ENCODE measurements around the gene NDUFA1. TPM values are rescaled to one million over a fixed set of nuclear protein-coding genes. Genes with fewer than 3 reads are reported as not detected.
A peak's percentile ranks its signal among the peaks of the same experiment; 100 is the strongest.

NDUFA1 gene
- total and polyA plus RNA-seq, 9 of the 15 experiments (the other 6 are each of a cell fraction or from before 2014, with no cell fraction given), result 162 to 1,285 (median 383) TPM

DNA sequence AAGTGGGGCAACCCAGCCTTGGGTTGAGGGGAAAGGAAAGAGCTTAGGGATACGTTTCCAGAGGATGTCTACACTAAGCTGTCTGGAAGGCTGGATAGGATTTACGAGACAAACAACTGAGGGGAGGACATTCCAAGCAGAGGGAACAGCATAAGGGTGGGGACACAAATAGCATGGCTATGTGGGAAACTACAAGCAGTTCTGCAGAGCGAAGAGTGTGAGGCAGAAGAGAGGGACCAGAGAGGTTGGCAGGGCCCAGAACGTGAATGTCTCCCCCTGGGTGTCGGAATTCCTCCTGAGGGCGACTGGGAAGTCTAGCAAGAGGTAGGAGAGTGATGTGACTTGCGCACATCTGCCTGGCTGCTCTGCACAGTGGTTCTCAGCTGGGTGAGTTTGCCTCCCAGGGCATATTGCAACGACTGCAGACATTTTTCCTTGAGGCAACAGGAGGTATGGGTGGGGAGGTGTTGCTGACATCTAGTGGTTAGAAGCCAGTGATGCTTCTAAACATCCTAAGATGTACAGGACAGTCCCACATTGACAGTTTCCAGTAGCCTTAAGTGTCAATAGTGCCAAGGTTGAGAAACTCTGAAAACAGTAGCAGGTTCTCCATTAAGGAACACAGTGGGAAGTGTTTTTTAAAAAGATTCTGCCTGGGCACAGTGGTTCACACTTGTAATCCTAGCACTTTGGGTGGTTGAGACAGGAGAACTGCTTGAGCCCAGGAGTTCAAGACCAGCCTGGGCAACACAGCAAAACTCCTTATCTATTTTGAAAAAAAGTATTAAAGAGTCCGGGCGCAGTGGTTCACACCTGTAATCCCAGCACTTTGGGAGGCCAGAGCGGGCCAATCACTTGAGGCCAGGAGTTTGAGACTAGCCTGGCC lies 9.2 kb downstream of the NDUFA1 start (continued):
- TF ChIP-seq, protein P1, sequence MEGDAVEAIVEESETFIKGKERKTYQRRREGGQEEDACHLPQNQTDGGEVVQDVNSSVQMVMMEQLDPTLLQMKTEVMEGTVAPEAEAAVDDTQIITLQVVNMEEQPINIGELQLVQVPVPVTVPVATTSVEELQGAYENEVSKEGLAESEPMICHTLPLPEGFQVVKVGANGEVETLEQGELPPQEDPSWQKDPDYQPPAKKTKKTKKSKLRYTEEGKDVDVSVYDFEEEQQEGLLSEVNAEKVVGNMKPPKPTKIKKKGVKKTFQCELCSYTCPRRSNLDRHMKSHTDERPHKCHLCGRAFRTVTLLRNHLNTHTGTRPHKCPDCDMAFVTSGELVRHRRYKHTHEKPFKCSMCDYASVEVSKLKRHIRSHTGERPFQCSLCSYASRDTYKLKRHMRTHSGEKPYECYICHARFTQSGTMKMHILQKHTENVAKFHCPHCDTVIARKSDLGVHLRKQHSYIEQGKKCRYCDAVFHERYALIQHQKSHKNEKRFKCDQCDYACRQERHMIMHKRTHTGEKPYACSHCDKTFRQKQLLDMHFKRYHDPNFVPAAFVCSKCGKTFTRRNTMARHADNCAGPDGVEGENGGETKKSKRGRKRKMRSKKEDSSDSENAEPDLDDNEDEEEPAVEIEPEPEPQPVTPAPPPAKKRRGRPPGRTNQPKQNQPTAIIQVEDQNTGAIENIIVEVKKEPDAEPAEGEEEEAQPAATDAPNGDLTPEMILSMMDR (IDR thresholded peaks at IDR 0.05 in 2 of 3, conservative IDR thresholded peaks at IDR 0.05 in 1 of 3; ENCODE audit: insufficient read depth in 2 of 3, low read depth in 1 of 3, low read length in 3 of 3), result peak; percentile 68 to 78 (median 73)
- TF ChIP-seq, protein P2, sequence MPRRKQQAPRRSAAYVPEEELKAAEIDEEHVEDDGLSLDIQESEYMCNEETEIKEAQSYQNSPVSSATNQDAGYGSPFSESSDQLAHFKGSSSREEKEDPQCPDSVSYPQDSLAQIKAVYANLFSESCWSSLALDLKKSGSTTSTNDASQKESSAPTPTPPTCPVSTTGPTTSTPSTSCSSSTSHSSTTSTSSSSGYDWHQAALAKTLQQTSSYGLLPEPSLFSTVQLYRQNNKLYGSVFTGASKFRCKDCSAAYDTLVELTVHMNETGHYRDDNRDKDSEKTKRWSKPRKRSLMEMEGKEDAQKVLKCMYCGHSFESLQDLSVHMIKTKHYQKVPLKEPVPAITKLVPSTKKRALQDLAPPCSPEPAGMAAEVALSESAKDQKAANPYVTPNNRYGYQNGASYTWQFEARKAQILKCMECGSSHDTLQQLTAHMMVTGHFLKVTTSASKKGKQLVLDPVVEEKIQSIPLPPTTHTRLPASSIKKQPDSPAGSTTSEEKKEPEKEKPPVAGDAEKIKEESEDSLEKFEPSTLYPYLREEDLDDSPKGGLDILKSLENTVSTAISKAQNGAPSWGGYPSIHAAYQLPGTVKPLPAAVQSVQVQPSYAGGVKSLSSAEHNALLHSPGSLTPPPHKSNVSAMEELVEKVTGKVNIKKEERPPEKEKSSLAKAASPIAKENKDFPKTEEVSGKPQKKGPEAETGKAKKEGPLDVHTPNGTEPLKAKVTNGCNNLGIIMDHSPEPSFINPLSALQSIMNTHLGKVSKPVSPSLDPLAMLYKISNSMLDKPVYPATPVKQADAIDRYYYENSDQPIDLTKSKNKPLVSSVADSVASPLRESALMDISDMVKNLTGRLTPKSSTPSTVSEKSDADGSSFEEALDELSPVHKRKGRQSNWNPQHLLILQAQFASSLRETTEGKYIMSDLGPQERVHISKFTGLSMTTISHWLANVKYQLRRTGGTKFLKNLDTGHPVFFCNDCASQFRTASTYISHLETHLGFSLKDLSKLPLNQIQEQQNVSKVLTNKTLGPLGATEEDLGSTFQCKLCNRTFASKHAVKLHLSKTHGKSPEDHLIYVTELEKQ (CRISPR knock-in tag; IDR thresholded peaks at IDR 0.05), result no peak
- TF ChIP-seq POU5F1 (IDR thresholded peaks at IDR 0.05; ENCODE audit: borderline replicate concordance, low read depth, low read length, partially characterized antibody) (no peak), MAFF (IDR thresholded peaks at IDR 0.05; ENCODE audit: low read length) (no peak), ZNF3 (CRISPR knock-in tag; IDR thresholded peaks at IDR 0.05) (no peak), PHF21A (IDR thresholded peaks at IDR 0.05; ENCODE audit: borderline replicate concordance, low read depth) (no peak), PCBP2 (IDR thresholded peaks at IDR 0.05; ENCODE audit: low read depth, low read length, poor library complexity, severe bottlenecking) (no peak), TOE1 (IDR thresholded peaks at IDR 0.05; ENCODE audit: borderline replicate concordance) (no peak), TOE1 (CRISPR knock-in tag; IDR thresholded peaks at IDR 0.05; ENCODE audit: borderline replicate concordance, low read depth) (no peak), ZNF134 (CRISPR knock-in tag; conservative IDR thresholded peaks at IDR 0.05) (no peak), ZNF668 (CRISPR knock-in tag; IDR thresholded peaks at IDR 0.05) (no peak), NCOA1 (IDR thresholded peaks at IDR 0.05; ENCODE audit: low read depth) (no peak), CHCHD3 (CRISPR knock-in tag; IDR thresholded peaks at IDR 0.05) (no peak), BRCA1 (IDR thresholded peaks at IDR 0.05) (no peak), BRCA1 (CRISPR knock-in tag; IDR thresholded peaks at IDR 0.05) (no peak), NR2C1 (IDR thresholded peaks at IDR 0.05) (no peak), NR2C1 (tag; IDR thresholded peaks at IDR 0.05) (no peak), ELF4 (CRISPR knock-in tag; IDR thresholded peaks at IDR 0.05) (0 out of 2 replicates have a peak, but pooled peaks have one; percentile 13)
- TF ChIP-seq, protein P3, sequence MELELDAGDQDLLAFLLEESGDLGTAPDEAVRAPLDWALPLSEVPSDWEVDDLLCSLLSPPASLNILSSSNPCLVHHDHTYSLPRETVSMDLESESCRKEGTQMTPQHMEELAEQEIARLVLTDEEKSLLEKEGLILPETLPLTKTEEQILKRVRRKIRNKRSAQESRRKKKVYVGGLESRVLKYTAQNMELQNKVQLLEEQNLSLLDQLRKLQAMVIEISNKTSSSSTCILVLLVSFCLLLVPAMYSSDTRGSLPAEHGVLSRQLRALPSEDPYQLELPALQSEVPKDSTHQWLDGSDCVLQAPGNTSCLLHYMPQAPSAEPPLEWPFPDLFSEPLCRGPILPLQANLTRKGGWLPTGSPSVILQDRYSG (tag; conservative IDR thresholded peaks at IDR 0.05; ENCODE audit: low read depth), result no peak
- TF ChIP-seq, protein P4, sequence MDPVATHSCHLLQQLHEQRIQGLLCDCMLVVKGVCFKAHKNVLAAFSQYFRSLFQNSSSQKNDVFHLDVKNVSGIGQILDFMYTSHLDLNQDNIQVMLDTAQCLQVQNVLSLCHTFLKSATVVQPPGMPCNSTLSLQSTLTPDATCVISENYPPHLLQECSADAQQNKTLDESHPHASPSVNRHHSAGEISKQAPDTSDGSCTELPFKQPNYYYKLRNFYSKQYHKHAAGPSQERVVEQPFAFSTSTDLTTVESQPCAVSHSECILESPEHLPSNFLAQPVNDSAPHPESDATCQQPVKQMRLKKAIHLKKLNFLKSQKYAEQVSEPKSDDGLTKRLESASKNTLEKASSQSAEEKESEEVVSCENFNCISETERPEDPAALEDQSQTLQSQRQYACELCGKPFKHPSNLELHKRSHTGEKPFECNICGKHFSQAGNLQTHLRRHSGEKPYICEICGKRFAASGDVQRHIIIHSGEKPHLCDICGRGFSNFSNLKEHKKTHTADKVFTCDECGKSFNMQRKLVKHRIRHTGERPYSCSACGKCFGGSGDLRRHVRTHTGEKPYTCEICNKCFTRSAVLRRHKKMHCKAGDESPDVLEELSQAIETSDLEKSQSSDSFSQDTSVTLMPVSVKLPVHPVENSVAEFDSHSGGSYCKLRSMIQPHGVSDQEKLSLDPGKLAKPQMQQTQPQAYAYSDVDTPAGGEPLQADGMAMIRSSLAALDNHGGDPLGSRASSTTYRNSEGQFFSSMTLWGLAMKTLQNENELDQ (CRISPR knock-in tag; IDR thresholded peaks at IDR 0.05; ENCODE audit: borderline replicate concordance), result no peak

Data from K562 (cell line).